A549 (cell line): Measurements from ENCODE around the gene PAX4. TPM values are rescaled to one million over a fixed set of nuclear protein-coding genes. Genes with fewer than 3 reads are reported as not detected.

ENCODE experiments used
- ATAC-seq, 2 experiments: fragments of 200-7000 bp in 1 of 2; fragments of >200 bp in 1 of 2; cut with Nextera tagmentation in 1 of 2; cut with Tn5 transposase in 1 of 2; 3 replicates each; pipeline versions ENCODE4 v1.8.0 to v1.9.1; 2018 to 2020; ENCODE audit warnings: mild to moderate bottlenecking in 1 of 2, moderate library complexity in 1 of 2
- CTCF ChIA-PET: fragments of 300-600 bp; sonication (Branson Sonifier 250); formaldehyde crosslinking; extraction: SDS; loops from one replicate; lab custom pipeline; 2021; ENCODE audit warnings: antibody characterized with exemption, inconsistent platforms; lab: Yijun Ruan, JAX
- POLR2A ChIA-PET: fragments of 350-600 bp; formaldehyde crosslinking; extraction: SDS; loops from one replicate; lab custom pipeline; 2021; ENCODE audit warnings: antibody characterized with exemption, inconsistent platforms; lab: Yijun Ruan, JAX
- DNase-seq, 2 experiments: peaks; one replicate each; pipeline versions ENCODE4 v3.0.0 to v3.0.0-alpha.2; 2011 to 2016; ENCODE audit warnings: low read depth in 1 of 2, low spot score in 1 of 2
- FAIRE-seq: peaks from 2 replicates; lab custom pipeline; 2011; peaks lifted over from hg19 to GRCh38; lab: Jason Lieb, UNC
- H3K27ac ChIP-seq, 2 experiments: fragments of >200 bp; sonication (Bioruptor Twin); formaldehyde crosslinking; 3 replicates each; pipeline ENCODE4 v1.5.1; 2016 to 2017
- H3K4me1 ChIP-seq: fragments of >200 bp; sonication (Bioruptor Twin); formaldehyde crosslinking; 3 replicates; pipeline ENCODE4 v1.6.1; 2016
- H3K4me2 ChIP-seq: fragments of >200 bp; sonication (Bioruptor Twin); formaldehyde crosslinking; 3 replicates; pipeline ENCODE4 v1.6.1; 2016
- H3K4me3 ChIP-seq: fragments of >200 bp; sonication (Bioruptor Twin); formaldehyde crosslinking; 3 replicates; pipeline ENCODE4 v1.5.1; 2016
- H3K9me3 ChIP-seq: fragments of >200 bp; sonication (Bioruptor Twin); formaldehyde crosslinking; 3 replicates; pipeline ENCODE4 v1.6.1; 2016
- BHLHE40 ChIP-seq: IDR thresholded peaks from 2 replicates; pipeline ENCODE4 v1.6.1; 2012; ENCODE audit warnings: low read depth, low read length, inconsistent platforms
- CBX2 ChIP-seq: fragments of 200-600 bp; sonication (generic); IDR thresholded peaks from 2 replicates; pipeline ENCODE4 v1.6.1; 2016; ENCODE audit warnings: low read depth, mild to moderate bottlenecking, borderline replicate concordance
- CHD4 ChIP-seq: fragments of 200-600 bp; sonication (generic); IDR thresholded peaks from 2 replicates; pipeline ENCODE4 v1.6.1; 2016; ENCODE audit warnings: antibody characterized with exemption, mild to moderate bottlenecking, borderline replicate concordance
- EHF ChIP-seq: fragments of 250-450 bp; sonication (Bioruptor Pico); IDR thresholded peaks from 2 replicates; pipeline ENCODE4 v1.5.0; 2020; ENCODE audit warnings: mild to moderate bottlenecking
- ELK1 ChIP-seq: fragments of 150-350 bp; IDR thresholded peaks from 2 replicates; pipeline ENCODE4 v1.6.1; 2014; ENCODE audit warnings: low read depth, mild to moderate bottlenecking, low read length
- ESRRA ChIP-seq: fragments of 150-350 bp; IDR thresholded peaks from 2 replicates; pipeline ENCODE4 v1.6.1; 2014; ENCODE audit warnings: mild to moderate bottlenecking, low read length, borderline replicate concordance
- GATA3 ChIP-seq: IDR thresholded peaks from 2 replicates; pipeline ENCODE4 v1.6.1; 2012; ENCODE audit warnings: borderline replicate concordance
- HDAC2 ChIP-seq: fragments of 200-600 bp; sonication (generic); IDR thresholded peaks from 2 replicates; pipeline ENCODE4 v1.6.1; 2016
- HOXB13 ChIP-seq: fragments of 250-450 bp; sonication (Bioruptor Pico); IDR thresholded peaks from 2 replicates; pipeline ENCODE4 v1.5.0; 2020; ENCODE audit warnings: low read depth, mild to moderate bottlenecking, moderate library complexity
- MAX ChIP-seq: IDR thresholded peaks from 2 replicates; pipeline ENCODE4 v1.6.1; 2012
- NR3C1 ChIP-seq: fragments of >200 bp; sonication (Bioruptor Twin); formaldehyde crosslinking; IDR thresholded peaks from 3 replicates; pipeline ENCODE4 v1.6.1; 2017
- POLR2A ChIP-seq: IDR thresholded peaks from 2 replicates; pipeline ENCODE4 v1.6.1; 2012; ENCODE audit warnings: mild to moderate bottlenecking, low read length
- RFX5 ChIP-seq: fragments of 450-650 bp; IDR thresholded peaks from 2 replicates; pipeline ENCODE4 v1.7.1; 2014; ENCODE audit warnings: antibody characterized with exemption, mild to moderate bottlenecking, moderate library complexity
- RNF2 ChIP-seq: fragments of 200-600 bp; sonication (generic); IDR thresholded peaks from 2 replicates; pipeline ENCODE4 v1.6.1; 2016; ENCODE audit warnings: low read depth, mild to moderate bottlenecking, antibody characterized with exemption, moderate library complexity, borderline replicate concordance
- SMC3 ChIP-seq: fragments of >200 bp; sonication (Bioruptor Twin); formaldehyde crosslinking; IDR thresholded peaks from 3 replicates; pipeline ENCODE4 v1.6.1; 2018; ENCODE audit warnings: inconsistent platforms
- SREBF2 ChIP-seq: fragments of 450-650 bp; IDR thresholded peaks from 2 replicates; pipeline ENCODE4 v1.6.1; 2014; ENCODE audit warnings: mild to moderate bottlenecking, moderate library complexity
- TFCP2L1 ChIP-seq: fragments of 250-450 bp; sonication (Bioruptor Pico); IDR thresholded peaks from 2 replicates; pipeline ENCODE4 v1.5.0; 2021; ENCODE audit warnings: mild to moderate bottlenecking
- WGBS: methylation state at CpG from one replicate; pipeline ENCODE4 v1.1.6; 2017; ENCODE audit errors: missing lambda C conversion rate; 5-methylcytosine and 5-hydroxymethylcytosine counted together
- polyA plus RNA-seq, 4 experiments: library from polyadenylated mRNA; depleted of rRNA in 3 of 4; stranded (reverse); fragments of >200 nt; fragmentation: RNase III in 1 of 4; extraction: RNeasy Plus Mini Kit Qiagen cat#74134 plus additional on column Dnase treatment in 1 of 4; gene quantifications; 2 replicates in 3 of 4; 3 replicates in 1 of 4; pipeline ENCODE4 v1.2.3, GENCODE V29; 2011 to 2017
- TF ChIP-seq, protein P1 (sequence below): IDR thresholded peaks from 2 replicates; pipeline ENCODE4 v1.6.1; 2012; ENCODE audit warnings: low read depth, borderline replicate concordance
- TF ChIP-seq, protein P2 (sequence below): fragments of 200-600 bp; sonication (generic); IDR thresholded peaks from 2 replicates; pipeline ENCODE4 v1.6.1; 2016; ENCODE audit warnings: antibody characterized with exemption, mild to moderate bottlenecking, moderate library complexity

The PAX4 gene
- polyA plus RNA-seq, 2 of the 4 experiments (the other 2 are of a cell fraction) = not detected

GRCh38 chr7:127625331-127625730 is 7.4 kb upstream of the PAX4 start:
- CTCF ChIA-PET = interaction anchor here (1.9 kb wide), 1 partner anchor 8 kb away, joined by 5 read pairs; the partner anchor contains the start of gene PAX4
- no peak for TF ChIP-seq RFX5
- H3K4me3 ChIP-seq = no peak overlapping the region
- no peaks in the 10 kb centered on the region for H3K4me1 ChIP-seq
- no peak for ATAC-seq
- no peak overlapping the region for H3K27ac ChIP-seq
- DNase-seq = no peak
- H3K9me3 ChIP-seq = no peaks in the 10 kb centered on the region
- FAIRE-seq = no peak
- POLR2A ChIA-PET = no interaction called here
- no peak overlapping the region for H3K4me2 ChIP-seq

GRCh38 chr7:127620406-127621233 is 2.7 kb upstream of the PAX4 start:
- TF ChIP-seq HDAC2 (peak; percentile 11; the same call in 1 of the 2 replicates), MAX (no peak)
- TF ChIP-seq, all 56 proteins: peak for 1
- Histone ChIP-seq H3K27ac (no peak overlapping the region), H3K9me3 (no peaks in the 10 kb centered on the region), H3K4me3 (no peak overlapping the region), H3K4me2 (peak overlapping the region; percentile 27; the same call in 1 of the 3 replicates), H3K4me1 (no peaks in the 10 kb centered on the region)
- WGBS = 4% methylated on average over 24 of the region's 24 CpGs
- ChIA-PET CTCF (interaction anchor here (0.6 to 1.6 kb wide), 2 partner anchors 89 to 220 kb away, joined by 3 read pairs; no protein-coding TSS in a partner anchor), POLR2A (no interaction called here)
- peak in 1 of 2 experiments; percentile 33 for DNase-seq
- peak; percentile 26 to 52; a peak in 4 of 6 replicates for ATAC-seq
- FAIRE-seq = no peak

DNA sequence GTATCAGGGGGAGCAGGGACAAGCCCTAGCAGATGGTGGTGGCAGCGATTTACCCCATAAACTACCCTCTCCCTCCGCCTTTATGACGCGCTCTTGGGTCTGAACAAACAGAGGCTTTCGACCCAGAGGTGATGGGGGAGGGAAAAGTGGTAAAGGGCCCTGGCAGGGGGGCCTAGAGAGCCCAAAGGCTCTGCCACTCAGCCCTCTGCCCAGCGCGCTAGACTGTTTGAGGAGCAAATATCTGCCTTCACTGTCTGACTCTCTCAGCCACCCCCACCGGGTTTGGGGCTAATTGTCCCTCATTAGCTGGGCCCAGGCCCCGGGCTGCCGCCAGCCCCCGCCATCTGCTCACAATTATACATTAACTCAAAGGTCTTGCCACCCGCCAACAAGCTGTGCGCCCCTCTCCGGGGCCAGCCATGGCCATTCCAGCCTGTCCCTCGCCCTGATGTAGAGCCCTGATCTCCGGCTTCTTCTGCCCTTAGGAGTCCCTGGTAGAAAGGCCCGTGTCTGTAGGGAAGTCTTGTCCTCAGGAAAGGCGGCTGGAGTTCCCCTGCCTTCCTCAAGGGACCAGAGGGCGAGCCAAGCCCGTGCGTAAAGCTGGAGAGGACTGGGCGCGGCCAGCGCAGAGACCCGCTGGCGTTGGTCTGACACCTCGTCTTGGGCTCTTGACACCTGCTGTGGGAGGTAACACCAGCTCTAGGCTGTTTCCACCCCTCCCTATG is 1.9 kb upstream of the PAX4 start:
- no peak overlapping the region for H3K27ac ChIP-seq
- POLR2A ChIA-PET = no interaction called here
- WGBS = 2% methylated on average over 25 of the region's 27 CpGs
- H3K4me2 ChIP-seq = peak overlapping the region; percentile 27; the same call in 1 of the 3 replicates
- peak; percentile 36 to 63; a peak in 4 of 6 replicates for ATAC-seq
- TF ChIP-seq HDAC2 (peak; percentile 97), SMC3 (no peak)
- no peak for FAIRE-seq
- CTCF ChIA-PET = interaction anchor here (0.6 to 1.6 kb wide), 2 partner anchors 89 to 221 kb away, joined by 3 read pairs; no protein-coding TSS in a partner anchor
- no peaks in the 10 kb centered on the region for H3K4me1 ChIP-seq
- no peak overlapping the region for H3K4me3 ChIP-seq
- peak in 1 of 2 experiments; percentile 41 for DNase-seq
- no peaks in the 10 kb centered on the region for H3K9me3 ChIP-seq

DNA sequence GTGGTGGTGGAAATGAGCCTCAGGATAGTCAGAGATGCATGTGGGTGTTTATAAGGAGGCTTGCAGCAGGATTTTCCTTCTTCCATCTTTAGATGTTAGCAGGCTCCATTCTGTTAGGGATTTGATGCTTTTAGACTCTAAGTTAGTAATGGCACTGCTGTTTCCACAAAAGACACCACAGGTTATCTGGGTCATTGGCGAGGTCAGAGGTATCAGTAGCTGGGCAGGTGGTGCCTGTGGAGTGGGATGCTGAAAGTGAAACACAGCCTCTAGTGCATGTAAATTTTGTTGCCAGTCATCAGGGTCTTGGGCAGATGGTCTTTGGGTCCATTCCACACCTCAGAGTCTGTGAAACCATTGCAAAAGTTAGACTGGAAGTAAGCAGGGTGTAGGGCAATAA is 833 bp upstream of the PAX4 start:
- 8% methylated on average over 1 of the region's 1 CpG for WGBS
- no peak for FAIRE-seq
- POLR2A ChIA-PET = no interaction called here
- no peak for ATAC-seq
- Histone ChIP-seq H3K9me3 (no peaks in the 10 kb centered on the region), H3K4me3 (no peak overlapping the region), H3K4me2 (no peak overlapping the region), H3K27ac (no peak overlapping the region), H3K4me1 (no peaks in the 10 kb centered on the region)
- TF ChIP-seq ELK1 = no peak
- TF ChIP-seq RNF2 = no peak
- TF ChIP-seq SREBF2 = no peak
- TF ChIP-seq CHD4 = no peak
- TF ChIP-seq POLR2A = no peak
- no peak for TF ChIP-seq NR3C1
- TF ChIP-seq GATA3 = no peak
- TF ChIP-seq, protein P1, sequence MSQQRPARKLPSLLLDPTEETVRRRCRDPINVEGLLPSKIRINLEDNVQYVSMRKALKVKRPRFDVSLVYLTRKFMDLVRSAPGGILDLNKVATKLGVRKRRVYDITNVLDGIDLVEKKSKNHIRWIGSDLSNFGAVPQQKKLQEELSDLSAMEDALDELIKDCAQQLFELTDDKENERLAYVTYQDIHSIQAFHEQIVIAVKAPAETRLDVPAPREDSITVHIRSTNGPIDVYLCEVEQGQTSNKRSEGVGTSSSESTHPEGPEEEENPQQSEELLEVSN = no peak
- TF ChIP-seq BHLHE40 = no peak
- no peak for TF ChIP-seq EHF (CRISPR knock-in tag)
- TF ChIP-seq, protein P2, sequence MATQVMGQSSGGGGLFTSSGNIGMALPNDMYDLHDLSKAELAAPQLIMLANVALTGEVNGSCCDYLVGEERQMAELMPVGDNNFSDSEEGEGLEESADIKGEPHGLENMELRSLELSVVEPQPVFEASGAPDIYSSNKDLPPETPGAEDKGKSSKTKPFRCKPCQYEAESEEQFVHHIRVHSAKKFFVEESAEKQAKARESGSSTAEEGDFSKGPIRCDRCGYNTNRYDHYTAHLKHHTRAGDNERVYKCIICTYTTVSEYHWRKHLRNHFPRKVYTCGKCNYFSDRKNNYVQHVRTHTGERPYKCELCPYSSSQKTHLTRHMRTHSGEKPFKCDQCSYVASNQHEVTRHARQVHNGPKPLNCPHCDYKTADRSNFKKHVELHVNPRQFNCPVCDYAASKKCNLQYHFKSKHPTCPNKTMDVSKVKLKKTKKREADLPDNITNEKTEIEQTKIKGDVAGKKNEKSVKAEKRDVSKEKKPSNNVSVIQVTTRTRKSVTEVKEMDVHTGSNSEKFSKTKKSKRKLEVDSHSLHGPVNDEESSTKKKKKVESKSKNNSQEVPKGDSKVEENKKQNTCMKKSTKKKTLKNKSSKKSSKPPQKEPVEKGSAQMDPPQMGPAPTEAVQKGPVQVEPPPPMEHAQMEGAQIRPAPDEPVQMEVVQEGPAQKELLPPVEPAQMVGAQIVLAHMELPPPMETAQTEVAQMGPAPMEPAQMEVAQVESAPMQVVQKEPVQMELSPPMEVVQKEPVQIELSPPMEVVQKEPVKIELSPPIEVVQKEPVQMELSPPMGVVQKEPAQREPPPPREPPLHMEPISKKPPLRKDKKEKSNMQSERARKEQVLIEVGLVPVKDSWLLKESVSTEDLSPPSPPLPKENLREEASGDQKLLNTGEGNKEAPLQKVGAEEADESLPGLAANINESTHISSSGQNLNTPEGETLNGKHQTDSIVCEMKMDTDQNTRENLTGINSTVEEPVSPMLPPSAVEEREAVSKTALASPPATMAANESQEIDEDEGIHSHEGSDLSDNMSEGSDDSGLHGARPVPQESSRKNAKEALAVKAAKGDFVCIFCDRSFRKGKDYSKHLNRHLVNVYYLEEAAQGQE = no peak
- TF ChIP-seq TFCP2L1 (CRISPR knock-in tag) = no peak
- no peak for TF ChIP-seq ESRRA
- TF ChIP-seq CBX2 = no peak
- TF ChIP-seq HOXB13 (CRISPR knock-in tag) = no peak
- DNase-seq = no peak
- CTCF ChIA-PET = no interaction called here
